ENCODE data around the gene CYP26C1. TPM values are rescaled to one million over a fixed set of nuclear protein-coding genes. Genes with fewer than 3 reads are reported as not detected.

The CYP26C1 gene
- total and polyA plus RNA-seq, 2 of the 13 experiments (the other 11 are each of a cell fraction or from before 2014, with no cell fraction given) = 0.02 TPM; not detected in 1

GRCh38 chr10:93076871-93077270 is 16.3 kb downstream of the CYP26C1 start:
- no peak for ATAC-seq
- Histone ChIP-seq H3K4me1 (ENCODE audit: insufficient read depth, low read length) (peaks cover 41% of the 10 kb centered on the region), H3K27ac (ENCODE audit: extremely low read length, insufficient read depth, low read length) (no peak overlapping the region), H3K9me3 (ENCODE audit: low read length) (no peaks in the 10 kb centered on the region), H3K4me3 (replicated peaks in 1 of 3; ENCODE audit: insufficient read depth in 1 of 3, low read depth in 2 of 3, low read length in 3 of 3) (no peak overlapping the region), H4K20me1 (ENCODE audit: insufficient read depth, low read length) (no peaks in the 10 kb centered on the region), H3K9ac (ENCODE audit: insufficient read depth, low read depth, low read length) (no peak overlapping the region), H2AFZ (ENCODE audit: low read length) (no peak overlapping the region), H3K79me2 (ENCODE audit: insufficient read depth, low read length) (no peaks in the 10 kb centered on the region), H3K27me3 (ENCODE audit: control insufficient read depth in 1 of 2, insufficient read depth in 2 of 2, low read length in 2 of 2) (peaks cover 9 to 47% of the 10 kb centered on the region in 2 experiments; a peak in 4 of 5 replicates), H3K36me3 (replicated peaks in 1 of 2; ENCODE audit: control insufficient read depth in 1 of 2, insufficient read depth in 2 of 2, low read length in 2 of 2) (no peaks in the 10 kb centered on the region), H3K4me2 (ENCODE audit: low read depth, low read length) (no peak overlapping the region)
- no peak for FAIRE-seq
- BruUV-seq (replicated peaks) = no TSS peak
- CTCF ChIA-PET (ENCODE audit: low intra/inter-chr PET ratio, low total read pairs) = no interaction called here
- no peak for DNase-seq (ENCODE audit: low spot score)
- in situ Hi-C loops (cut with HindIII; ENCODE audit: extremely low pct_ligation_motif_present, low pct_unique_long_range_greater_than_20kb) (loop anchor here (10.0 kb wide), 1 partner anchor 218 kb away; no protein-coding TSS in a partner anchor), intact Hi-C loops (cut with micrococcal nuclease; ENCODE audit: unreplicated experiment) (loop anchor here (10.0 kb wide), 1 partner anchor 192 kb away; no protein-coding TSS in a partner anchor)
- TF ChIP-seq KDM6A (CRISPR knock-in tag; IDR thresholded peaks at IDR 0.05; ENCODE audit: low read depth) (no peak), RAD21 (CRISPR knock-in tag; IDR thresholded peaks at IDR 0.05) (no peak), NFRKB (IDR thresholded peaks at IDR 0.05) (no peak), ZBTB25 (CRISPR knock-in tag; IDR thresholded peaks at IDR 0.05) (no peak), SRF (IDR thresholded peaks at IDR 0.05; ENCODE audit: low read depth, low read length) (no peak), NFYC (CRISPR knock-in tag; IDR thresholded peaks at IDR 0.05) (no peak), KLF13 (CRISPR knock-in tag; IDR thresholded peaks at IDR 0.05) (no peak), AKAP8 (CRISPR knock-in tag; IDR thresholded peaks at IDR 0.05) (no peak), BORCS8-MEF2B (CRISPR knock-in tag; IDR thresholded peaks at IDR 0.05) (no peak), ZNF788 (CRISPR knock-in tag; IDR thresholded peaks at IDR 0.05; ENCODE audit: borderline replicate concordance) (no peak), ZNF333 (CRISPR knock-in tag; IDR thresholded peaks at IDR 0.05; ENCODE audit: borderline replicate concordance) (no peak), IRF2 (CRISPR knock-in tag; IDR thresholded peaks at IDR 0.05) (no peak), DPF2 (CRISPR knock-in tag; IDR thresholded peaks at IDR 0.05; ENCODE audit: borderline replicate concordance, low read depth) (no peak), LRRFIP1 (CRISPR knock-in tag; conservative IDR thresholded peaks at IDR 0.05) (no peak), FOXK2 (IDR thresholded peaks at IDR 0.05) (no peak)
- WGBS (ENCODE audit: low lambda C conversion rate) = 41% methylated on average over 2 of the region's 2 CpGs
- POLR2A ChIA-PET = no interaction called here
